NCI-H1092 (cell line): ENCODE results near the gene ARHGAP21.

Experiments used
- DNase-seq: peaks from one replicate; lab custom pipeline; 2025; lab: John Stamatoyannopoulos, UW

ARHGAP21 gene

DNA sequence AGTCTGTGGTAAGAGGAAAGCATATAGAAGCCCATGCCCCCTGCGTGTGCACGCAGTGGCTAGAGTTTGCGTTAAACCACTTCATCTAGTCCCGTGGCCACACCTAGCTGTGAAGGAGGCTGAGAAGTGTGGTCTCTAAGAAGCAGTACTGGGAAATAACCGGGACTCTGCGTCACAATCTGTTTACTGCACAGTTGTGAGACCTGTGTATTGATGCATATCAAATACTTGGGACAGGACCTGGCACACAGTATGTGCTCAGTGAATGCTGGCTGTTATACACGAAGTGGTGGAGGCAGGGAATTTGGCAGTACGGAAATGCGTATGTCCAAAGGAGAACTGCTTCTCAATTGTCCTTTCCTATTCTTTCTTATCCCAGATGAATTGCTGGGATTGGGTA is 149.5 kb downstream of the ARHGAP21 start:
- no peak for DNase-seq

DNA sequence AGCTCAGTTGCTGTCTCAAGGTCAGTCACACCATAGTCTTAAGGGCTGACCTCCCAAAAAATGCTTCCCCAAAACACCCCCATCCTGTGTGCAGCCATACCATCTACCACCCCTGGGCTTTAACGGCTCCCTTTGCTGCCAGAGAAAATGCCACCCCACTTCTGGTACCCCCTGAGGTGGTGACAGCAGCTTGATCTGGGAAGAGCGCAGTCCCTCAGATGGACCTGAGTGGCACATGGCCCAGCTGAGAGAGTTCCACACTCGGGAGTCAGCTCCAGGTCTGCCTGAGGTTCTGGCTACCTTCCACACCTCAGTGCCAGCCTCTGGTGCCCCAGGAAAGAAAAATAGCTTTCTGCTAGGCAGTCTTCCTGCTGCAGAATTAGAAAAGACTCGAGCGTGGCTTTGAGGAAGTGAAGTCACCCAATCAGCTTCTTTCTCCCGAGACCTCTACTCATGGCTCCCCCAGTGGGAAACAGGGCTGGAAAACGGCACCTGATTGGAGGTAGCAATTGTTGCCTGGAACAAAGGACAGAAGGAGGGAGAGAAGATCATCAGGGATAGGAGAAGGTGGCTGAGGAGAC is 151.7 kb downstream of the ARHGAP21 start:
- no peak for DNase-seq

DNA sequence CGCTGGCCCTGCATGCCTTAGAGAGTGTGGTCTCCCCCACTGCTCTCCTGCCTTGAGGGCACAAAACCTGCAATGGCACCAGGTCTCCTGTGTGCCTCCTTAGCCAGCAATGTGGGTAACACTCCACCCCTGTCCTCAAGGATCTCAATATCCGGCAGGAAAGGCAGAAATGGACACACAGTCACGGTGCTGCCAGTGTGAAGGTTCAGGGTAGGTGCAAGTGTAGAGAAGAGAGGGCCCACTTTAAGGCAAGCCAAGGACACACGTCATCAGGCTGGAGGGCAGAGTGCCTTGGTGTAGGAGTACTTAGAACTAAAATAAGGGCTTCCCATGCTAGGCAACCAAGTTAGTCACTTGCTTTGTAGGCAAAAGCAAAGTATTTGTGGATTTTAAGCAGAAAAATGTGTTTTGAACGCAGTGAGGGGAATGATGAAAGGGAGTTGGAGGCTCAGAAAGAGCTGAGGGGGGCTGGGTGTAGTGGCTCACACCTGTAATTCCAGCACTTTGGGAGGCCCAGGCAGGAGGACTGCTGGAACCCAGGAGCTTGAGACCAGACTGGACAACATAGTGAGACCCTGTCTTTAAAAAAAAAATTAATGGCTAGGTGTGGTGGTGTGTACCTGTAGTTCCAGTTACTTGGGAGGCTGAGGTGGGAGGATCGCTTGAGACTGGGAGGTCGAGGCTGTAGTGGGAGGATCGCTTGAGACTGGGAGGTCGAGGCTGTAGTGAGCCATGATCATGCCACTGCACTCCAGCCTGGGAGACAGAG is 152.8 kb downstream of the ARHGAP21 start:
- no peak for DNase-seq

DNA sequence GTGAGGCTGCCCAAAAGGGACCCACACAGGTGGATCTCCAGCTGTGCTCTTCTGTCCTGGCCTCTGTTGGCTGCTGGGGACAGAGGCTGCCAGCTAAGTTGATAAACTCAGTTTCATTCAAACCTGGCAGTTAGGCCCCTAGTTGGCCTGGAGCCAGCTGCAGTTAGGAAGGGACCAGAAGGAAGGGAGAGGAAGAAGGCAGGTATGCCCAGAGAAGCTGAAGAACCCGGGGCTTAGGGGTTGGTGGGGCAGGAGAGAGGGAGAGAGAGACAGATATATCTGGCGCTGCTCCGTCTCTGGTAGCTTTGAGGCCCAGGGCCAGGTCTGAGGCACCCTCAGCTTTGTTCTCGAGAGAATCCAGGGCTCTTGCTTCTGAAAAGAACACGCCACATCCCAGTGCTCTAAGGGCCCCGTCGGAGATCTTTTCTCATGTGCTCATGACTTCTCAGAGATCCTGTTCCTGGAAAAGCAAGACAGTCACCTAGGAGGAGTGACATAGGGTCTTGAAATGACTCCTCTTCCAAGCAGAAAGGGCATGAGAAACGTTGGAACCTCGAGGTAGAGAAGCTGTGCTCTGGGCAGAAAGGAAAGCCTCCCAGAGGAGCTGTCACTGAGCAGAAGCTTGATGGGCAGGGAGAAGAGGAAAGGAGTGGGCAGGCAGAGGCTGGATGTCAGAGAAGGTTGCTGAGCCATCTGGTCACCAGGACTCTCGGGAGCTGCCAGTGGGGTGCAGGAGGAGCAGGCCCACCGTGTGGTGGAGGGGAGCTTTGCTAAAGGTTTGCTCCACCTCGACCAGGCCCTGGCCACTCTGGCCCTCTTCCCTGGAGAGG is 153.6 kb downstream of the ARHGAP21 start:
- DNase-seq: no peak

GRCh38 chr10:24569330-24569796 is 154.3 kb downstream of the ARHGAP21 start:
- DNase-seq: no peak

DNA sequence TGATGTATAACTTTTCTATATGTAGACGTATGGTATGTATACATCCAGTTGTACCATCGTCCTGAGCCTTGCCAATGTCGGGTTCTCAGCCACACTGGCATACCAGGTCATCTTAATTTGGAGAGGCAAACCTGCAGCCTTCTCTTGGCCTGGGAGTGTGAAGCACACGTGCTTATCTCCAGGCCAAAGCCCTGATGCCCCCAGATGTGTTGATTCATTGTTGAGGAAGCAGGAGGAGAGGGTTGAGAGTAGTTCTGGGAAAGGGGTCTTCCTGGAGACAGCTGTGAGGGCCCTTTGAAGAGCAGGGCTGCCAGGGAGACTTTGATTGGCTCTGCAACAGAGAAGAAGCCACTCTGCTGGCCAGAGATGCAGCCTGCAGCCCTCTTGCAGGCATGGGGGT is 155.6 kb downstream of the ARHGAP21 start:
- DNase-seq: no peak

GRCh38 chr10:24561453-24561852 is 162.2 kb downstream of the ARHGAP21 start:
- DNase-seq: no peak

DNA sequence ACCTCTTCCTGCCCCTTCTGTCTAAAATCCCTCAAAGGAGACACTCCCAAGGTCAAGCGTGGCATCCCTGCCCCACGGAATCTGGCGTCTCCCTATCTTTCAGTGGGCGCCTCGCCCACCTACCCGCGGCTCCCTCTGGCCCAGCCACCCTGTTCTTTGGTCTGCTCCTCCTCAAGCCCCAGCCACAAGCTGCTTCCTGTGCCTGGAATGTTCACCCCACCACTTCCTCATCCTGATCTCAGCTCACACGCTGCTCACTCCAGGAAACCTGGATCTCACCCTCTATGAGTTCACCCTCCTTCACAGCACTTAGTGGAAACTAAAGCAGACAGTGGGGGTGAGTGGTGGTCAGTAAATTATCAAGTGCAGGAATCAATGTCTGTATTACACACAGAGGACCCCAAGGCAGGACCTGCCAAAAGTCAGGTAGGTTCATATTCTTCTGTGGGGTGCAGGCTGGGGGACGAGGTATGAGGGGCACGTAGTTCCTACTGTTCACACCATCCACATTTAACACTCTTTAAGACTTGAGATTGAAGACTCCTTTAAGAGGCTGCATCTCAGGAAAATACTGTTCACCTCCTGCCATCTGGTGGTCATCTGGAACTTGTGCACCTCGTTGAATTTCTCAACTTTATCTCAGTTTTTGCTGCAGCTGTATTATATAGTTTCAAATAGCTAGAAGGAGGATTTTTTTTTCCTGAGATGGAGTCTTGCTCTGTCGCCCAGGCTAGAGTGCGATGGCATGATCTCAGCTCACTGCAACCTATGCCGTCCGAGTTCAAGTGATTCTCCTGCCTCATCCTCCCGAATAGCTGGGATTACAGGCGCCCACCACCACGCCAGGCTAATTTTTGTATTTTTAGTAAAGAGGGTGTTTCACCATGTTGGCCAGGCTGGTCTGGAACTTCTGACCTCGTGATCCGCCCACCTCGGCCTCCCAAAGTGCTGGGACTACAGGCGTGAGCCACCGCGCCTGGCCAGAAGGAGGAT is 166.6 kb downstream of the ARHGAP21 start:
- no peak for DNase-seq

- no peak for DNase-seq
Observed at GRCh38 chr10:24556126-24556749, 167.4 kb downstream of the ARHGAP21 start.

GRCh38 chr10:24554036-24554435 is 169.7 kb downstream of the ARHGAP21 start:
- DNase-seq: no peak

- no peak for DNase-seq
Observed at GRCh38 chr10:24553051-24553612, 170.6 kb downstream of the ARHGAP21 start.

- DNase-seq: no peak
Observed at GRCh38 chr10:24552346-24553016, 171.2 kb downstream of the ARHGAP21 start.

GRCh38 chr10:24551161-24551560 is 172.5 kb downstream of the ARHGAP21 start:
- no peak for DNase-seq

DNA sequence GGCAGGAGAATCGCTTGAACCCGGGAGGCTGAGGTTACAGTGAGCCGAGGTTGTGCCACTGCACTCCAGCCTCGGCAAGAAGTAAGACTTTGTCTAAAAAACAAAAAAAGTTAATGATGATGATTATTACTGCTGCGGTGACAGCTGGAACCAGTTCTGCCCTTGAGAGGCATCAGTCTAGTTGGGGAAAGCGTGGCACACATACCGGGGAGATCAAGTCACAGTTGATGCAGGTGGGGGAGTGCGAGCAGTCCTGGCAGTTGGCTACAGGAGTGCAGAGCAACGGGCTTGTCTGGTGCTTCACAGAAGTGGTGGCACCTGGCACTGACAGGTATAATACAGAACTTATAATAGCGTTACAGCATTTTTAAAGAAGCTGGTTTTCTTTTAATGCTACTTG is 173.0 kb downstream of the ARHGAP21 start:
- DNase-seq: no peak

- DNase-seq: no peak
Observed at GRCh38 chr10:24545585-24545984, 178.1 kb downstream of the ARHGAP21 start.

DNA sequence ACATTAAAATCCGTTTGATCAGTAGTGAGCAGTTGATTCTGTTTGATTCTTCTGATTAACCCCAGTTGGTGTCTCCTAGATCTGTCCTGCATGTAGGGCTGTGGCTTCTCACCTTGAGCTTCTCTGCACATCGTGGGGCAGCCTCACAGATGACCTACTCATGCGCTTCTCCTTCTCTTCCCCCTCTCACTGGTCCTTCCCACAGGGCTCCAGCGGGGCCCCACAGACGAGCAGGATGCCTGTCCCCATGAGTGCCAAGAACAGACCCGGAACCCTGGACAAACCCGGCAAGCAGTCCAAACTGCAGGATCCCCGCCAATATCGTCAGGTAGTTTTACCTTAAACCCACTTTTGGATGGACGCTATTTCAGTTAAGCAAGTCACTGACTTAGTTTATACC is 178.9 kb downstream of the ARHGAP21 start:
- DNase-seq: no peak

- DNase-seq: no peak
Observed at GRCh38 chr10:24542314-24543270, 181.1 kb downstream of the ARHGAP21 start.

DNA sequence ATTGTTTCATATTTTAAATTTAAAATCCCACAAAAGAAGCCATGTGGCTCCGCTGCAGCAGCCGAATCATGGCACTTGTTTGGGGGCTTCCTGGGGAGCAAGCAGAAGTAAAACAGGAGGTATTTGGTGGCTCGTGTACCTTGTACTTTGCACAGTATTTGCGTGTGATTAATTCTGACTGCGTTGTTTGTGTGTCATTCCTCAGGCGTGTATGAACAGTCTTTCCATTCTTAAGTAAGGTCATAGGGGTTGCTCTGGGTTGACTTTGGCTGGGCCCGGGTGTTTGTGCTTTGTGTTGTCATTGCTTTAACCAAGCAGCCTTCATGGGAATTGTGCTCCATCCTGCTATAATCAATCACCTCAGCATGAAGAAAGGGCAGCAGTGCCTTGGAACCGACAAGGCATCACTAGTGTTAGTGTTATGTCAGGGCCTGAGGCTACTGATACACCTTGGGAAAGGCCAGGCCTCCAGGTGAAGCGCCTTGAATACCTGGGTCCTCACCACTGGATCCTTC is 182.4 kb downstream of the ARHGAP21 start:
- no peak for DNase-seq

- DNase-seq: no peak
Observed at GRCh38 chr10:24536636-24537035, 187.1 kb downstream of the ARHGAP21 start.
